PC-9 (cell line): ENCODE data around the gene PNLIP. TPM values are rescaled to one million over a fixed set of nuclear protein-coding genes. Genes with fewer than 3 reads are reported as not detected.

Source experiments
- BruUV-seq: library from RNA; stranded (reverse); fragments of 400-500 nt; replicated peaks from 2 replicates; lab custom pipeline; 2021; lab: Mats Ljungman, UMichigan
- CTCF ChIA-PET: fragments of 300-600 bp; sonication (Branson Sonifier 250); formaldehyde crosslinking; loops from one replicate; lab custom pipeline; 2022; ENCODE audit warnings: antibody characterized with exemption; lab: Charles Lee
- POLR2A ChIA-PET: fragments of 300-600 bp; sonication (Branson Sonifier 250); formaldehyde crosslinking; loops from one replicate; lab custom pipeline; 2022; ENCODE audit warnings: antibody characterized with exemption; ENCODE audit not compliant: unreplicated experiment; lab: Charles Lee
- DNase-seq, 2 experiments: peaks; one replicate each; pipeline versions ENCODE4 v3.0.0 to v3.0.0-alpha.2; 2015 to 2022; ENCODE audit warnings: mixed read lengths in 1 of 2
- H2AFZ ChIP-seq: fragments of 200-600 bp; sonication (generic); 2 replicates; pipeline ENCODE4 v1.8.1; 2017; ENCODE audit warnings: antibody characterized with exemption
- H3F3A ChIP-seq: fragments of 200-600 bp; sonication (generic); 2 replicates; pipeline ENCODE4 v1.8.1; 2017; ENCODE audit warnings: antibody characterized with exemption, mild to moderate bottlenecking, low read depth; ENCODE audit not compliant: insufficient read depth
- H3K27ac ChIP-seq: fragments of 200-600 bp; sonication (generic); 2 replicates; pipeline ENCODE4 v1.6.1; 2016; ENCODE audit warnings: mixed run types
- H3K27me3 ChIP-seq: fragments of 200-600 bp; sonication (generic); 2 replicates; pipeline ENCODE4 v1.6.1; 2016; ENCODE audit warnings: low read depth, mixed run types; ENCODE audit not compliant: insufficient read depth
- H3K36me3 ChIP-seq: fragments of 200-600 bp; sonication (generic); 2 replicates; pipeline ENCODE4 v1.6.1; 2016; ENCODE audit warnings: low read depth, mixed run types
- H3K4me1 ChIP-seq: fragments of 200-600 bp; sonication (generic); replicated peaks from 2 replicates; pipeline ENCODE4 v1.6.1; 2016; ENCODE audit warnings: mixed run types; ENCODE audit not compliant: insufficient read depth
- H3K4me2 ChIP-seq: fragments of 200-600 bp; sonication (generic); 2 replicates; pipeline ENCODE4 v1.6.1; 2017; ENCODE audit warnings: mixed run types
- H3K4me3 ChIP-seq: fragments of 200-600 bp; sonication (generic); 2 replicates; pipeline ENCODE4 v1.6.1; 2016; ENCODE audit warnings: mixed run types
- H3K79me2 ChIP-seq: fragments of 200-600 bp; sonication (generic); 2 replicates; pipeline ENCODE4 v1.6.1; 2017; ENCODE audit warnings: low read depth, mixed run types
- H3K9me2 ChIP-seq: fragments of 200-600 bp; sonication (generic); 2 replicates; pipeline ENCODE4 v1.8.1; 2017; ENCODE audit warnings: mild to moderate bottlenecking; ENCODE audit not compliant: insufficient read depth
- H3K9me3 ChIP-seq: fragments of 200-600 bp; sonication (generic); 2 replicates; pipeline ENCODE4 v1.8.1; 2016; ENCODE audit warnings: low read depth; ENCODE audit not compliant: insufficient read depth
- H4K20me1 ChIP-seq: fragments of 200-600 bp; sonication (generic); 2 replicates; pipeline ENCODE4 v1.8.1; 2017; ENCODE audit not compliant: insufficient read depth
- CTCF ChIP-seq: fragments of 200-600 bp; sonication (generic); conservative IDR thresholded peaks from 2 replicates; pipeline ENCODE4 v1.6.1; 2017; ENCODE audit warnings: mixed run types, antibody characterized with exemption, mild to moderate bottlenecking, moderate library complexity
- EZH2 ChIP-seq: fragments of 200-600 bp; sonication (generic); IDR thresholded peaks from 2 replicates; pipeline ENCODE4 v1.8.0; 2017; ENCODE audit warnings: antibody characterized with exemption, low read depth
- intact Hi-C: fragments of 100-400 bp; cut with micrococcal nuclease; formaldehyde crosslinking; loops from one replicate; pipeline ENCODE4 v1.10.0; 2022; ENCODE audit not compliant: unreplicated experiment
- total RNA-seq: library from RNA; stranded (reverse); gene quantifications from 2 replicates; pipeline ENCODE4 v1.2.3, GENCODE V29; 2021

The PNLIP gene
- total RNA-seq, 1 experiment from 2014 or later, result not detected

DNA sequence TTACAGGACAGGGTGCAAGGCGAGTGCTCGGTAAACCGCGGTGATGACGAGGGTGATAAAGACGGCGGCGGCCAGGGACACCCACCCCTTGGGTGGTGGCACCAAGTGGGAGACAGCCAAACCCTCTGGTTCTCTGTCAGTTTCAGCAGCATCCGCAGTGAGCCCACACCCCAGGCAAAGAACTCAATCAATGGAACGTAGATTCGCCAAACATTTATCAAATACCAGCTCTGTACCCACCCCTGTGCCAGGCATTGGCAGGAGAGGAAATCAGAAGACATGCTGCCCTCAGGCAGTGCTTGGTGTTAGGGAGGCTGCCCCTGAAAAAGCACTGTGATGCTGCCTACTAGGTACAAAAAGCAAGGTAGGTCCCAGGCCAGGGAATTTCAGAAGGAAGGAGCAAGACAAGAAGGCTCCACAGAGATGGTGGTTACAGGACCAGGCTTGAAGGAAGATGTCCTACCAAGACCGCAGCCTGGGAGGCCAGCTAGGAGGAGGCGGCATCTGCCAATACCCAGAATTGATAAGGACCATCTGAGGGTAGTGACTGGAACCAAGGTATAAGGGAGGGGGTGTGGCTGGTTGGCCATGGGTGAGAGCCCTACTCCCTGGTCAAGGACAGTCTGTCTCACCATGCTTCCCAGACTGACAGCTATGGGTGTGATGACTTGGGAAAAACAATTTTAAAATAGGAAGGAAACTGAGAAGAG is 64.9 kb downstream of the PNLIP start:
- no peak overlapping the region for H3K27ac ChIP-seq
- H3K4me3 ChIP-seq, result no peak overlapping the region
- POLR2A ChIA-PET, result no interaction called here
- intact Hi-C loops, result no loop called here
- no peaks in the 10 kb centered on the region for H3F3A ChIP-seq
- TF ChIP-seq CTCF (no peak), EZH2 (no peak)
- H4K20me1 ChIP-seq, result no peaks in the 10 kb centered on the region
- BruUV-seq, result no TSS peak
- H3K27me3 ChIP-seq, result peaks cover 21% of the 10 kb centered on the region
- H3K79me2 ChIP-seq, result no peaks in the 10 kb centered on the region
- H3K36me3 ChIP-seq, result no peaks in the 10 kb centered on the region
- H2AFZ ChIP-seq, result no peak overlapping the region
- H3K4me2 ChIP-seq, result no peak overlapping the region
- no peaks in the 10 kb centered on the region for H3K9me2 ChIP-seq
- no peaks in the 10 kb centered on the region for H3K9me3 ChIP-seq
- CTCF ChIA-PET, result no interaction called here
- no peaks in the 10 kb centered on the region for H3K4me1 ChIP-seq
- no peak for DNase-seq

DNA sequence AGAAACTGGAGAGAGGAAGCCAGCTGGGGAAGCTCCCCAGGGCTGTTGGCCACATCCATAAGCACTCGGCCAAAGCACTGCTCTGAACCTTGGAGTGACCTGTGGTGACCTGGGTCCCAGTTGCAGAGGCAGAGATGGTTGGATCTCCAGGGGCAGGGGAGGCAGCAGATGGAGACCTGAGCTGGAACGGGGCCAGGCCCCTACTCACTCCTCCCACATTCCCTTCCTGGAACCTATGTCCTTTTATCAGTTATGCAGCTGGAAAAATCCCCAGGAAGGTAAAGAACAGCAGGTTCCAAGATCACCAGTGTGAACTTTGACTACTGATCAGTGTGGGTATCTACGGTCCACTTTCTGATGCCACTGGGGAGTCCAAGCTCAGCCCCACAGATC is 65.4 kb downstream of the PNLIP start:
- H4K20me1 ChIP-seq, result no peaks in the 10 kb centered on the region
- H3K4me1 ChIP-seq, result no peaks in the 10 kb centered on the region
- no peak overlapping the region for H2AFZ ChIP-seq
- no peak overlapping the region for H3K4me2 ChIP-seq
- H3F3A ChIP-seq, result no peaks in the 10 kb centered on the region
- DNase-seq, result no peak
- H3K9me3 ChIP-seq, result no peaks in the 10 kb centered on the region
- ChIA-PET POLR2A (no interaction called here), CTCF (no interaction called here)
- no peaks in the 10 kb centered on the region for H3K9me2 ChIP-seq
- peaks cover 19% of the 10 kb centered on the region for H3K27me3 ChIP-seq
- BruUV-seq, result no TSS peak
- no peak for TF ChIP-seq CTCF
- no peak for TF ChIP-seq EZH2
- intact Hi-C loops, result no loop called here
- no peaks in the 10 kb centered on the region for H3K79me2 ChIP-seq
- H3K4me3 ChIP-seq, result no peak overlapping the region
- H3K27ac ChIP-seq, result no peak overlapping the region
- H3K36me3 ChIP-seq, result no peaks in the 10 kb centered on the region

DNA sequence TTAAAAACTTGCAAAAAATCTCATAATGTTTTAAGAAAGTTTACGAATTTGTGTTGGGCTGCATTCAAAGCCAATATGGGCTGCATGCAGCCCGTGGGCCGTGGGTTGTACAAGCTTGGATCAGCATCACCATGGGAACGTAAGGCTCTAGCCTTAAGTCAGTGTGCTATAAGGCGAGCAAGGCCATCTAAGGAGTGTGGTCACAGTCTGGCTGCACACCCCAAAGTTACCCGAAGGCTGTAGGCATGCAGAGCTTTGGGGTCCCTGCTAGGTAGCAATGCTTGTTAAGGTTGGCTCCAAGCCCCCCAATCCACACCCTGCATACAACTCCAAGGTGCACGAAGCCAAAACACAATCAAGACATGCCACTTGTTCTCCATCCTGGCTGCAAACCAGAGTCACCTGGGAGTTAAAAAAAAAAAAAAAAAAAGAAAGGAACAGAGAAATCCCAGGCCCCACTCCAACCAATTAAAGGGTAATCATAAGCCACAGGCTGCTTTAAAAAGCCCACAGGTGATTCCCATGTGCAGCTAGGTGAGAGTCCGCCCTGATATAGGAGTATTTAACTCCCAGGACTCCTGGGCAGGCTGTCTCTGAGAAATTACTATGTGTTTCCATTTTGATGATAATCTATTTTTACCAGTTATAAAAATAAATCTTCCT is 66.5 kb downstream of the PNLIP start:
- intact Hi-C loops, result no loop called here
- H3K4me1 ChIP-seq, result no peaks in the 10 kb centered on the region
- DNase-seq, result no peak
- H3K4me2 ChIP-seq, result no peak overlapping the region
- ChIA-PET POLR2A (no interaction called here), CTCF (no interaction called here)
- H3K27me3 ChIP-seq, result peaks cover 20% of the 10 kb centered on the region
- H4K20me1 ChIP-seq, result no peaks in the 10 kb centered on the region
- no TSS peak for BruUV-seq
- no peak overlapping the region for H2AFZ ChIP-seq
- H3K79me2 ChIP-seq, result no peaks in the 10 kb centered on the region
- no peaks in the 10 kb centered on the region for H3K9me2 ChIP-seq
- H3K4me3 ChIP-seq, result no peak overlapping the region
- H3K9me3 ChIP-seq, result no peaks in the 10 kb centered on the region
- no peak overlapping the region for H3K27ac ChIP-seq
- no peak for TF ChIP-seq EZH2
- no peak for TF ChIP-seq CTCF
- H3K36me3 ChIP-seq, result no peaks in the 10 kb centered on the region
- H3F3A ChIP-seq, result no peaks in the 10 kb centered on the region
